ENCODE data around the gene INA. TPM values are rescaled to one million over a fixed set of nuclear protein-coding genes. Genes with fewer than 3 reads are reported as not detected.
A peak's percentile ranks its signal among the peaks of the same experiment; 100 is the strongest.
"Not testable (repeated sequence)": the region's sequence is repeated elsewhere in the genome, so short reads cannot be mapped to it uniquely, and the experiment has no call there.

Gene INA
- total RNA-seq, 1 donor from 2014 or later = 6.2 TPM

- H3K27me3 Mint-ChIP-seq = no peaks in the 10 kb centered on the region
- no peaks in the 10 kb centered on the region for H3K36me3 Mint-ChIP-seq (ENCODE audit: insufficient read depth)
- TF ChIP-seq CTCF (IDR thresholded peaks at IDR 0.05; ENCODE audit: unreplicated experiment) = no peak
- DNase-seq (ENCODE audit: low spot score, unreplicated experiment) = no peak
- no peaks in the 10 kb centered on the region for H3K9me3 Mint-ChIP-seq (ENCODE audit: low read depth)
- peaks cover 26% of the 10 kb centered on the region for H3K4me1 Mint-ChIP-seq (ENCODE audit: low read depth)
- H3K4me3 Mint-ChIP-seq (ENCODE audit: low read depth) = no peak overlapping the region
- H3K27ac Mint-ChIP-seq = no peak overlapping the region
Observed at GRCh38 chr10:103235775-103236174, 41.2 kb upstream of the INA start.

GRCh38 chr10:103238506-103239252 lies 38.3 kb upstream of the INA start:
- H3K4me3 Mint-ChIP-seq (ENCODE audit: low read depth) = no peak overlapping the region
- H3K9me3 Mint-ChIP-seq (ENCODE audit: low read depth) = no peaks in the 10 kb centered on the region
- H3K4me1 Mint-ChIP-seq (ENCODE audit: low read depth) = peaks cover 23% of the 10 kb centered on the region
- H3K36me3 Mint-ChIP-seq (ENCODE audit: insufficient read depth) = no peaks in the 10 kb centered on the region
- H3K27me3 Mint-ChIP-seq = no peaks in the 10 kb centered on the region
- TF ChIP-seq CTCF (IDR thresholded peaks at IDR 0.05; ENCODE audit: unreplicated experiment) = peak; percentile 13
- H3K27ac Mint-ChIP-seq = peak overlapping the region; percentile 58
- no peak for DNase-seq (ENCODE audit: low spot score, unreplicated experiment)

GRCh38 chr10:103241262-103242011 lies 35.5 kb upstream of the INA start:
- Mint-ChIP-seq H3K27ac (peak overlapping the region; percentile 89), H3K4me3 (ENCODE audit: low read depth) (no peak overlapping the region), H3K4me1 (ENCODE audit: low read depth) (peaks cover 23% of the 10 kb centered on the region), H3K9me3 (ENCODE audit: low read depth) (no peaks in the 10 kb centered on the region), H3K27me3 (no peaks in the 10 kb centered on the region), H3K36me3 (ENCODE audit: insufficient read depth) (no peaks in the 10 kb centered on the region)
- TF ChIP-seq CTCF (IDR thresholded peaks at IDR 0.05; ENCODE audit: unreplicated experiment) = no peak
- no peak for DNase-seq (ENCODE audit: low spot score, unreplicated experiment)

- no peaks in the 10 kb centered on the region for H3K27me3 Mint-ChIP-seq
- TF ChIP-seq CTCF (IDR thresholded peaks at IDR 0.05; ENCODE audit: unreplicated experiment) = peak; percentile 91
- no peak overlapping the region for H3K4me3 Mint-ChIP-seq (ENCODE audit: low read depth)
- no peaks in the 10 kb centered on the region for H3K9me3 Mint-ChIP-seq (ENCODE audit: low read depth)
- H3K27ac Mint-ChIP-seq = peak overlapping the region; percentile 51
- H3K4me1 Mint-ChIP-seq (ENCODE audit: low read depth) = peaks cover 16% of the 10 kb centered on the region
- no peaks in the 10 kb centered on the region for H3K36me3 Mint-ChIP-seq (ENCODE audit: insufficient read depth)
- peak; percentile 59 for DNase-seq (ENCODE audit: low spot score, unreplicated experiment)
Observed at GRCh38 chr10:103244666-103245271, 32.2 kb upstream of the INA start.

- H3K27me3 Mint-ChIP-seq; H3K4me3 Mint-ChIP-seq (ENCODE audit: low read depth); H3K9me3 Mint-ChIP-seq (ENCODE audit: low read depth); H3K36me3 Mint-ChIP-seq (ENCODE audit: insufficient read depth); DNase-seq (ENCODE audit: low spot score, unreplicated experiment); H3K27ac Mint-ChIP-seq: not testable (repeated sequence)
- H3K4me1 Mint-ChIP-seq (ENCODE audit: low read depth) = peaks cover 15% of the 10 kb centered on the region
Observed at GRCh38 chr10:103245587-103245986, 31.4 kb upstream of the INA start, which contains the start of gene RPEL1. RPEL1 (plus strand) TSS chr10:103245887; CDS start chr10:103245997, 110 bp downstream.
